ENCODE data around the gene MIDN.

Gene MIDN

DNA sequence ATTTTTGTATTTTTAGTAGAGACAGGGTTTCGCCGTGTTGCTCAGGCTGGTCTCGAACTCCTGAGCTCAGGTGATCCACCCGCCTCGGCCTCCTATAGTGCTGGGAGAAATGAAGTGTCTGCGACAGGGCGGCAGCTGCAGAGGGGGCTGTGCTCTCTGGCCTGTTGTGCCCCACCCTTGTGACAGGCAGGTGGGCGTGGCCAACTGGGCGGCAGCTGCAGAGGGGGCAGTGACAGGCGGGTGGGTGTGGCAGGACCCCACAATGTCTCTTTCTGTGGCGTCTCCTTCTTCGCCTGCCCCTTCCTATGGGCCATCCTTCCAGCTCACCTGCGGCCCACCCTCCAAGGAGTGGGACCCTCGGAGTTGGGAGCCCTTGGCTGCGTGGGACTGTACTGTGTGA, 31.0 kb upstream of the MIDN start:
- DNase-seq (ENCODE audit: low read depth), result no peak
- TF ChIP-seq, protein P1, sequence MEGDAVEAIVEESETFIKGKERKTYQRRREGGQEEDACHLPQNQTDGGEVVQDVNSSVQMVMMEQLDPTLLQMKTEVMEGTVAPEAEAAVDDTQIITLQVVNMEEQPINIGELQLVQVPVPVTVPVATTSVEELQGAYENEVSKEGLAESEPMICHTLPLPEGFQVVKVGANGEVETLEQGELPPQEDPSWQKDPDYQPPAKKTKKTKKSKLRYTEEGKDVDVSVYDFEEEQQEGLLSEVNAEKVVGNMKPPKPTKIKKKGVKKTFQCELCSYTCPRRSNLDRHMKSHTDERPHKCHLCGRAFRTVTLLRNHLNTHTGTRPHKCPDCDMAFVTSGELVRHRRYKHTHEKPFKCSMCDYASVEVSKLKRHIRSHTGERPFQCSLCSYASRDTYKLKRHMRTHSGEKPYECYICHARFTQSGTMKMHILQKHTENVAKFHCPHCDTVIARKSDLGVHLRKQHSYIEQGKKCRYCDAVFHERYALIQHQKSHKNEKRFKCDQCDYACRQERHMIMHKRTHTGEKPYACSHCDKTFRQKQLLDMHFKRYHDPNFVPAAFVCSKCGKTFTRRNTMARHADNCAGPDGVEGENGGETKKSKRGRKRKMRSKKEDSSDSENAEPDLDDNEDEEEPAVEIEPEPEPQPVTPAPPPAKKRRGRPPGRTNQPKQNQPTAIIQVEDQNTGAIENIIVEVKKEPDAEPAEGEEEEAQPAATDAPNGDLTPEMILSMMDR (IDR thresholded peaks at IDR 0.05; ENCODE audit: low read depth, low read length, missing control alignments), result no peak
- H3K4me3 ChIP-seq (ENCODE audit: low read depth, low read length), result no peak overlapping the region

DNA sequence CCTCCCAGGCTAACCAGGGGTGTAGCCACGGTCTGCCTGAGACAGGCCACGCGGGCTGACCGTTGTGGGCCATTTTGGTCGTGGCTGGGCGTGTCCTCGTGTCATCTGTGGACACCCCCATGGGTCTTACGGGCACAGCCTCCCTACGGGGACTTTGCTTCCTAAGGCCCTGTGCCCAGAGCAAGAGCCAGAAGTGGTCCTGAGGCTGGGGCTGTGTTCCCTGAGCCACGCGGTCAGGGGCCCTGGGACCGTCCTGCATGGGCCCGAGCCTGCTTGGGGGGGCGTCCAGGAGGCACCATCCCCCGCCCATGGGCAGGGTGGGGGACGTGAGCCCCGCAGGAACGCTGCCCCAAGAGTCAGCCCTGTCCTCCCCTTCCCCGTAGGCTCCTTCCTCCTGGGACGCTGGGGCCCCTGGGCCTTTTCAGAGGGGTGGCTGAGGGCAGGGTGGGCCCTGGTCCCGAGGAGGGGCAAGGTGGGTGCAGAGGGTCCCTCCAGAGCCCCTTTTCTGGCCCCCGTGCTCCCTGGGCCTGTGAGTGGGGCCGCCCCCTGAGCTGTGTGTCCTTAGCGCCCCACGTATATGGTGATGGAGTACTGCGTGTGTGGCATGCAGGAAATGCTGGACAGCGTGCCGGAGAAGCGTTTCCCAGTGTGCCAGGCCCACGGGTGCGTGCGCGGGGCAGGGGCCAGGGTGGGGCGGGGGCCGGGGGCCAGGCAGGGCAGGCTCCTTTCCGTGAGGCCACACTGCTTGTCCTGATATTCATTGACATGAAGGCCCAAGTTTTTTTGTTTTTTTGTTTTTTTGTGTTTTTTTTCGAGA, 29.4 kb upstream of the MIDN start:
- no peak for DNase-seq (ENCODE audit: low read depth)
- TF ChIP-seq, protein P1 (IDR thresholded peaks at IDR 0.05; ENCODE audit: low read depth, low read length, missing control alignments), result no peak
- H3K4me3 ChIP-seq (ENCODE audit: low read depth, low read length), result no peak overlapping the region

DNA sequence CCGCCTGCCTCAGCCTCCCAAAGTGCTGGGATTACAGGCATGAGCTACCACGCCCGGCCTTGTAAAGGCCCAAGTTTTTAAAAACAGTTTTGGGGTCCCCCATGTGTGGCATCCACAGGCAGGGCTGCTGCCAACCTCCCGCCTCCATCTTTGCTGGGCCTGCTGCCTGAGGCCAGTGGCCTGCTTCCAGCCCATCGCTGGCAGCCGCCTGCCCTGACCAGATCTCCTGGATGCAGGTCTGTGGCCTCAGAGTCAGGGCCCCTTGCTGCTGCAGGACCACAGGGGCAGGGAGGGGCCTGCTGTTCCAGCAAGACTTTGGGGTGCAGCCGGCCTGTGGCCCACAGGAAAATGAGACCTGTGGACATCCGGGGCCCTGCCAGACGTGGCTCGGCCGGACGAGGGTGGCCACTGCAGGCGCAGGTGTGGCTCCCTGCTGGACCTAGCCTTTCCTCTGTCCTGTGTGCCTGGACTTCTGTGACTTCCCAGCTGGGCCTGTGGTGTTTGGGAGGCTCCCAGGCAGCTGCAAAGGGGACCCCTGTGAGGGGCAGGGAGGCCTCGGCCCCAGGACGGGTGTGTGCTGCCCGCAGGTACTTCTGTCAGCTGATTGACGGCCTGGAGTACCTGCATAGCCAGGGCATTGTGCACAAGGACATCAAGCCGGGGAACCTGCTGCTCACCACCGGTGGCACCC, 28.5 kb upstream of the MIDN start:
- TF ChIP-seq, protein P1 (IDR thresholded peaks at IDR 0.05; ENCODE audit: low read depth, low read length, missing control alignments), result no peak
- H3K4me3 ChIP-seq (ENCODE audit: low read depth, low read length), result no peak overlapping the region
- no peak for DNase-seq (ENCODE audit: low read depth)

DNA sequence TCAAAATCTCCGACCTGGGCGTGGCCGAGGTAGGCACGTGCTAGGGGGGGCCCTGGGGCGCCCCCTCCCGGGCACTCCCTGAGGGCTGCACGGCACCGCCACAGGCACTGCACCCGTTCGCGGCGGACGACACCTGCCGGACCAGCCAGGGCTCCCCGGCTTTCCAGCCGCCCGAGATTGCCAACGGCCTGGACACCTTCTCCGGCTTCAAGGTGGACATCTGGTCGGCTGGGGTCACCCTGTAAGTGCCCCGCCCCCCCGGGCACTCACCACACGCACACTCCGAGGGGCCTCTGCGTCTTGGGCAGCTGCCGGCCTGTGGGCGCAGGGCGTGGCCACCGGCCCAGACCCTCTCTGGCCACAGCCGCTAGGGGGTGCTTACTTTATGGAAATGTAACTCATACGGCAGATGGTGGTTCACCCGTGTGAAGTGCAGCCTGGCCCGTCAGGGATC, 27.9 kb upstream of the MIDN start:
- H3K4me3 ChIP-seq (ENCODE audit: low read depth, low read length), result no peak overlapping the region
- TF ChIP-seq, protein P1 (IDR thresholded peaks at IDR 0.05; ENCODE audit: low read depth, low read length, missing control alignments), result peak; percentile 32
- DNase-seq (ENCODE audit: low read depth), result no peak

DNA sequence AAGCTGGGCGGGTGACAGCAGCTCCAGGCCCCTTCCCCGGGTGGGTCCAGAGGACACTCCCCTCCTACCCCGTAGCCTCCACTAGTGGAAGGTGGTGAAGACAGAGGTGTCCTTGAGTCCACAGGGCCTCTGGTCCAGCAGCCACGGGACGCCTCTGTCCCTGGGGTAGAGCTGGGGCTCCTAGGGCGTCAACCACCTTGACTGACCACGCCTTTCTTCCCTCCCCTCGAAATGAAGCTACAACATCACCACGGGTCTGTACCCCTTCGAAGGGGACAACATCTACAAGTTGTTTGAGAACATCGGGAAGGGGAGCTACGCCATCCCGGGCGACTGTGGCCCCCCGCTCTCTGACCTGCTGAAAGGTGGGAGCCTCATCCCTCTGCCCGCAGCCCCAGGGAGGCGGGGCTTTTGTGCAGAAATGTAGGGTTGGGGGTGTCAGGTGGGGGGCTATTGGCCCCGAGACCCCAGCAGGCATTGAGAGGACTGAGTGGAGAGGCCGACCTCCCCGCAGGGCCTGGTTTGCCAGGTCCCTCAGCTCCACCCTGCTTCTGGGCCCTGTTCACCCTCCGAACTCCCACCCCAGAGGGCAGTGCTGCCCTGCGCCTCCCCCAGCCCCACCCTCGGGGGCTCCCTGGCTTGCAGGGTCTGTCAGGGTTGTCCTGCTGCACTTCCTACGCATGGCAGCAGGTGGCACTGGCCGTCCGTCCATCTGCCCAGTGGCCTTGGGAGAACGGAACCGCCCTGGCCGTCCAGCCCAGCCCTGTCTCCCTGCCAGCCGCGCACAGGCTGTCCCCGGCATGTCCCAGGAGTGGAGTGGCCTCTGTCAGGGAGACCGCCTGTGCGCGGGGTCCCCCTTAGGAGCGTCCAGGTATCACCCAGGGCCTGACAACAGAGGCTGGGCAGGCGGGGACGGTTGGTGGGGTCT, 27.1 kb upstream of the MIDN start:
- DNase-seq (ENCODE audit: low read depth), result no peak
- H3K4me3 ChIP-seq (ENCODE audit: low read depth, low read length), result no peak overlapping the region
- TF ChIP-seq, protein P1 (IDR thresholded peaks at IDR 0.05; ENCODE audit: low read depth, low read length, missing control alignments), result peak; percentile 51

DNA sequence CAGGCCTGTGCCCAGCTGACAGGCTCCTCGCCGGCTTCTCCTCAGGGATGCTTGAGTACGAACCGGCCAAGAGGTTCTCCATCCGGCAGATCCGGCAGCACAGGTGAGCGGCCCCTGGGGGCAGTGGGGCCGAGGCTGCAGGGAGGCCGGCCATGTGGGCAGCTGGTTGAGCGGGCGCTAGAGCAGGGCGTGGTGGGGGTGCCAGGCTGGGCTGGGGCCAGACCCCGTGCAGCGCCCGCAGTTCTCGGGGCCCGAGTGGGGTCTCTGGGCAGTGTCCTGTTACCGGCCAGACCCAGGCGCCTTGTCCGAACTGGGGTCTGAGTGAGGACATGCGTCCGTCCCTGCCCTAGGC, 26.5 kb upstream of the MIDN start:
- no peak overlapping the region for H3K4me3 ChIP-seq (ENCODE audit: low read depth, low read length)
- TF ChIP-seq, protein P1 (IDR thresholded peaks at IDR 0.05; ENCODE audit: low read depth, low read length, missing control alignments), result no peak
- no peak for DNase-seq (ENCODE audit: low read depth)
